Liver (tissue), 3 donors: ENCODE data around the gene MOV10L1.

Experiments
- CTCF ChIP-seq: fragments of 150-350 bp; IDR thresholded peaks from 2 replicates; pipeline ENCODE4 v1.5.1; 2017; ENCODE audit warnings: improper control_type of control experiment, low read depth, low read length; ENCODE audit not compliant: missing input control
- FOXA1 ChIP-seq: IDR thresholded peaks from 2 replicates; pipeline ENCODE4 v1.6.1; 2016; ENCODE audit warnings: antibody characterized with exemption
- GABPA ChIP-seq, 2 donors: IDR thresholded peaks in 1 of 2; conservative IDR thresholded peaks in 1 of 2; 2 replicates each; pipeline ENCODE4 v1.6.1; 2016; ENCODE audit warnings: antibody characterized with exemption in 2 of 2, mild to moderate bottlenecking in 1 of 2, moderate library complexity in 1 of 2
- RAD21 ChIP-seq, 2 donors: IDR thresholded peaks; 2 replicates each; pipeline ENCODE4 v1.6.1; 2016; ENCODE audit warnings: antibody characterized with exemption in 2 of 2, mild to moderate bottlenecking in 2 of 2
- SP1 ChIP-seq: IDR thresholded peaks from 2 replicates; pipeline ENCODE4 v1.6.1; 2018; ENCODE audit warnings: antibody characterized with exemption, mild to moderate bottlenecking
- YY1 ChIP-seq: IDR thresholded peaks from 2 replicates; pipeline ENCODE4 v1.6.1; 2016; ENCODE audit warnings: antibody characterized with exemption, mild to moderate bottlenecking
- TF ChIP-seq, protein P1 (sequence below): IDR thresholded peaks from 2 replicates; pipeline ENCODE4 v1.6.1; 2016; ENCODE audit warnings: antibody characterized with exemption
- TF ChIP-seq, protein P2 (sequence below): IDR thresholded peaks from 2 replicates; pipeline ENCODE4 v1.6.1; 2016; ENCODE audit warnings: antibody characterized with exemption
- TF ChIP-seq, protein P3 (sequence below): IDR thresholded peaks from 2 replicates; pipeline ENCODE4 v1.6.1; 2016; ENCODE audit warnings: antibody characterized with exemption
- donor health status: healthy.
- donor health status: healthy.

DNA sequence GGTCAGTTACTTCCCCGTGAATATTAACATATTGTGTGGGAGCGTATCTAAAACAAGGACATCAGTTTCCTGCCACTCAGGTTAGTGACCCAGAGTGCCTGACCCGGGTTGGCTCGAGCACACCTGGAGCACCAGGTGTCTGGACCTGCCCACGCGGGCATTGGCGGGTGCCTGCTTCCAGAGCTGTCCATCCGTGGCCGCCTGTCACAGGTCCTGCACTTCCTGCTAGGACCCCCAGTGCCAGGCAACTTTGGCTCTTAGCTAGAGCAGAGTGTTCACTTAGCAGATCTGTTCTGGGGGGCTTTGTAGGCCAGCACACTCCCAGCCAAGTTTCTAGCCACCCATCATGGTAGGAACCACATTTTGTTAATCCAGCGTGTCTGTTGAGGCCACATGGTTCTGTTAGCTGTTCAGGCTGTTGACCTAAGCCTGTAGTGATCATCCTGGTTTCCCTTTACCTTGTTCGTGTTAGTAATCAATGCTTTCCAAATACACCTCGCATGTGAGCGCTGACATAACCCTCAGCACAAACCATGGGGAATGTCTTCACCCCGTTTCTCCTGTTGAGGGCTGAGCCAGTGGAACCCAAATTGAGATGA lies 29.5 kb downstream of the MOV10L1 start:
- TF ChIP-seq, protein P1, sequence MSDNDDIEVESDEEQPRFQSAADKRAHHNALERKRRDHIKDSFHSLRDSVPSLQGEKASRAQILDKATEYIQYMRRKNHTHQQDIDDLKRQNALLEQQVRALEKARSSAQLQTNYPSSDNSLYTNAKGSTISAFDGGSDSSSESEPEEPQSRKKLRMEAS, result peak; percentile 52
- TF ChIP-seq CTCF (no peak), RAD21 (IDR thresholded peaks at IDR 0.05) (no peak), YY1 (no peak), GABPA (IDR thresholded peaks at IDR 0.05 in 1 of 2, conservative IDR thresholded peaks at IDR 0.05 in 1 of 2) (no peak), SP1 (no peak), FOXA1 (no peak)
- TF ChIP-seq, protein P2, sequence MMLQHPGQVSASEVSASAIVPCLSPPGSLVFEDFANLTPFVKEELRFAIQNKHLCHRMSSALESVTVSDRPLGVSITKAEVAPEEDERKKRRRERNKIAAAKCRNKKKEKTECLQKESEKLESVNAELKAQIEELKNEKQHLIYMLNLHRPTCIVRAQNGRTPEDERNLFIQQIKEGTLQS, result no peak
- TF ChIP-seq, protein P3, sequence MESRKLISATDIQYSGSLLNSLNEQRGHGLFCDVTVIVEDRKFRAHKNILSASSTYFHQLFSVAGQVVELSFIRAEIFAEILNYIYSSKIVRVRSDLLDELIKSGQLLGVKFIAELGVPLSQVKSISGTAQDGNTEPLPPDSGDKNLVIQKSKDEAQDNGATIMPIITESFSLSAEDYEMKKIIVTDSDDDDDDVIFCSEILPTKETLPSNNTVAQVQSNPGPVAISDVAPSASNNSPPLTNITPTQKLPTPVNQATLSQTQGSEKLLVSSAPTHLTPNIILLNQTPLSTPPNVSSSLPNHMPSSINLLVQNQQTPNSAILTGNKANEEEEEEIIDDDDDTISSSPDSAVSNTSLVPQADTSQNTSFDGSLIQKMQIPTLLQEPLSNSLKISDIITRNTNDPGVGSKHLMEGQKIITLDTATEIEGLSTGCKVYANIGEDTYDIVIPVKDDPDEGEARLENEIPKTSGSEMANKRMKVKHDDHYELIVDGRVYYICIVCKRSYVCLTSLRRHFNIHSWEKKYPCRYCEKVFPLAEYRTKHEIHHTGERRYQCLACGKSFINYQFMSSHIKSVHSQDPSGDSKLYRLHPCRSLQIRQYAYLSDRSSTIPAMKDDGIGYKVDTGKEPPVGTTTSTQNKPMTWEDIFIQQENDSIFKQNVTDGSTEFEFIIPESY, result no peak
